Germinal center (tissue), 1 donor: Measurements from ENCODE around the gene PSEN2.
"Not testable (repeated sequence)": the region's sequence is repeated elsewhere in the genome, so short reads cannot be mapped to it uniquely, and the experiment has no call there.

ENCODE experiments used
- DNase-seq: peaks from one replicate; pipeline ENCODE4 v3.0.0; 2012; ENCODE audit warnings: mixed read lengths, low spot score

Gene PSEN2

GRCh38 chr1:226870401-226871279, at the start of gene PSEN2:
PSEN2 (plus strand) TSS chr1:226870616; CDS start chr1:226881908, 11,292 bp downstream.
- peak; percentile 84 for DNase-seq

- no peak for DNase-seq
These were observed 49.3 kb upstream of the PSEN2 start for GRCh38 chr1:226820941-226821718.

GRCh38 chr1:226821719-226822085, 48.7 kb upstream of the PSEN2 start:
- DNase-seq, result no peak

GRCh38 chr1:226823643-226824042, 46.8 kb upstream of the PSEN2 start:
- peak; percentile 27 for DNase-seq

- DNase-seq, result no peak
These were observed 45.2 kb upstream of the PSEN2 start for GRCh38 chr1:226825037-226825745.

- no peak for DNase-seq
These were observed 44.7 kb upstream of the PSEN2 start for GRCh38 chr1:226825746-226826100.

GRCh38 chr1:226826479-226827261, 43.7 kb upstream of the PSEN2 start:
- no peak for DNase-seq

- no peak for DNase-seq
These were observed 43.0 kb upstream of the PSEN2 start for GRCh38 chr1:226827458-226827857.

- DNase-seq, result peak; percentile 94
These were observed 42.4 kb upstream of the PSEN2 start for GRCh38 chr1:226827968-226828513.

GRCh38 chr1:226829105-226829504, 41.3 kb upstream of the PSEN2 start:
- no peak for DNase-seq

- DNase-seq, result no peak
These were observed 38.5 kb upstream of the PSEN2 start for GRCh38 chr1:226831953-226832352.

- no peak for DNase-seq
These were observed 37.8 kb upstream of the PSEN2 start for GRCh38 chr1:226832613-226833012.

GRCh38 chr1:226834179-226834578, 36.2 kb upstream of the PSEN2 start:
- not testable (repeated sequence) for DNase-seq

- not testable (repeated sequence) for DNase-seq
These were observed 35.0 kb upstream of the PSEN2 start for GRCh38 chr1:226835396-226835795.

GRCh38 chr1:226837966-226838365, 32.5 kb upstream of the PSEN2 start:
- not testable (repeated sequence) for DNase-seq

- no peak for DNase-seq
These were observed 32.0 kb upstream of the PSEN2 start for GRCh38 chr1:226838456-226838855.

- no peak for DNase-seq
These were observed 24.8 kb upstream of the PSEN2 start for GRCh38 chr1:226845624-226846023.

- no peak for DNase-seq
These were observed 23.6 kb upstream of the PSEN2 start for GRCh38 chr1:226846786-226847185.

GRCh38 chr1:226854548-226854947, 15.9 kb upstream of the PSEN2 start:
- not testable (repeated sequence) for DNase-seq

GRCh38 chr1:226862890-226863289, 7.5 kb upstream of the PSEN2 start:
- DNase-seq, result no peak

GRCh38 chr1:226863446-226863845, 7.0 kb upstream of the PSEN2 start:
- DNase-seq, result no peak
